K562 (cell line): ENCODE measurements around the gene MAD1L1. TPM values are rescaled to one million over a fixed set of nuclear protein-coding genes. Genes with fewer than 3 reads are reported as not detected.

Experiments used
- ATAC-seq: fragments of 200-7000 bp; cut with Tn5 transposase; 3 replicates; pipeline ENCODE4 v1.9.1; 2020; ENCODE audit warnings: moderate library complexity
- BruUV-seq: library from RNA; stranded (reverse); fragments of 400-500 nt; replicated peaks from 2 replicates; lab custom pipeline; 2021; lab: Mats Ljungman, UMichigan
- CTCF ChIA-PET: fragments of 300-600 bp; formaldehyde crosslinking; extraction: SDS; loops from one replicate; lab custom pipeline; 2021; ENCODE audit warnings: low intra/inter-chr PET ratio; lab: Yijun Ruan, JAX
- POLR2A ChIA-PET: fragments of 300-600, 350-650 bp; sonication (Branson Sonifier 250); formaldehyde crosslinking; extraction: SDS; loops from one replicate; lab custom pipeline; 2021; ENCODE audit warnings: antibody characterized with exemption, inconsistent platforms; lab: Yijun Ruan, JAX
- DNase-seq, 4 experiments: peaks; one replicate each; pipeline versions ENCODE4 v3.0.0 to v3.0.0-alpha.2; 2011 to 2018; ENCODE audit warnings: low spot score in 3 of 4, mixed read lengths in 3 of 4; ENCODE audit errors: extremely low read depth in 1 of 4
- FAIRE-seq: peaks from 2 replicates; lab custom pipeline; 2011; peaks lifted over from hg19 to GRCh38; lab: Jason Lieb, UNC
- H2AFZ ChIP-seq: 2 replicates; pipeline ENCODE4 v1.6.0; 2011; ENCODE audit warnings: low read depth, low read length, control low read depth, inconsistent platforms
- H3K27ac ChIP-seq: fragments of 200-600 bp; 3 replicates; pipeline ENCODE4 v1.8.0; 2011; ENCODE audit warnings: low read depth, mild to moderate bottlenecking, control low read depth, inconsistent platforms, low read length, moderate library complexity, mixed read lengths; ENCODE audit errors: extremely low read depth
- H3K27me3 ChIP-seq, 2 experiments: fragments of 300-600 bp in 1 of 2; 2 replicates in 1 of 2; 3 replicates in 1 of 2; pipeline versions ENCODE4 v1.6.0 to v1.8.0; 2011; ENCODE audit warnings: inconsistent platforms in 2 of 2, low read length in 2 of 2, mild to moderate bottlenecking in 1 of 2, mixed read lengths in 1 of 2, moderate library complexity in 1 of 2; ENCODE audit not compliant: control insufficient read depth in 2 of 2, insufficient read depth in 2 of 2
- H3K36me3 ChIP-seq: fragments of 300-600 bp; 3 replicates; pipeline ENCODE4 v1.8.0; 2011; ENCODE audit warnings: mild to moderate bottlenecking, low read length, inconsistent platforms; ENCODE audit not compliant: control insufficient read depth, insufficient read depth
- H3K4me1 ChIP-seq, 2 experiments: fragments of 200-600 bp in 1 of 2; replicated peaks in 1 of 2; 2 replicates in 1 of 2; 3 replicates in 1 of 2; pipeline versions ENCODE4 v1.5.1 to v1.8.0; 2011; ENCODE audit warnings: inconsistent platforms in 2 of 2, low read length in 2 of 2, mild to moderate bottlenecking in 1 of 2, mixed read lengths in 1 of 2, moderate library complexity in 1 of 2; ENCODE audit not compliant: control insufficient read depth in 2 of 2, insufficient read depth in 2 of 2
- H3K4me2 ChIP-seq: 2 replicates; pipeline ENCODE4 v1.6.1; 2011; ENCODE audit warnings: low read length, control low read depth, inconsistent platforms, mixed read lengths; ENCODE audit not compliant: insufficient read depth
- H3K4me3 ChIP-seq: fragments of 200-600 bp; sonication (generic), shearing (Covaris generic); 2 replicates; pipeline ENCODE4 v1.5.1; 2016; ENCODE audit warnings: control low read depth, inconsistent platforms
- H3K79me2 ChIP-seq: fragments of 200-600 bp; 3 replicates; pipeline ENCODE4 v1.8.0; 2011; ENCODE audit warnings: low read length, inconsistent platforms; ENCODE audit not compliant: control insufficient read depth, insufficient read depth
- H3K9ac ChIP-seq, 2 experiments: 2 replicates each; pipeline versions ENCODE4 v1.6.0 to v1.6.1; 2011; ENCODE audit warnings: low read depth in 2 of 2, low read length in 2 of 2, control low read depth in 1 of 2, inconsistent platforms in 1 of 2, mild to moderate bottlenecking in 1 of 2, mixed read lengths in 1 of 2; ENCODE audit not compliant: insufficient read depth in 1 of 2
- H3K9me1 ChIP-seq: one replicate; pipeline ENCODE4 v1.6.0; 2011; ENCODE audit warnings: inconsistent platforms, mild to moderate bottlenecking, low read length, moderate library complexity; ENCODE audit not compliant: control insufficient read depth, insufficient read depth
- H3K9me3 ChIP-seq: replicated peaks from 2 replicates; pipeline ENCODE4 v1.5.1; 2011; ENCODE audit warnings: low read depth, low read length, inconsistent platforms; ENCODE audit not compliant: control insufficient read depth, insufficient read depth
- H4K20me1 ChIP-seq: replicated peaks from 2 replicates; pipeline ENCODE4 v1.6.1; 2011; ENCODE audit warnings: low read length, inconsistent platforms, mixed read lengths; ENCODE audit not compliant: control insufficient read depth, insufficient read depth
- TCF7 ChIP-seq: sonication (generic); IDR thresholded peaks from 2 replicates; pipeline ENCODE4 v1.6.1; 2016; ENCODE audit warnings: antibody characterized with exemption, borderline replicate concordance
- ZNF263 ChIP-seq: sonication (generic); formaldehyde crosslinking; IDR thresholded peaks from 2 replicates; pipeline ENCODE4 v1.8.0; 2022; ENCODE audit warnings: mild to moderate bottlenecking, missing genetic modification reagents, borderline replicate concordance
- ZNF77 ChIP-seq: fragments of 250-450 bp; sonication (Bioruptor Pico); IDR thresholded peaks from 2 replicates; pipeline ENCODE4 v1.5.0; 2020
- WGBS: fragments of 100-300 bp; shearing (Covaris generic); methylation state at CpG from one replicate; pipeline ENCODE4 v1.1.6; 2016; ENCODE audit warnings: low coverage, mixed read lengths; ENCODE audit not compliant: insufficient coverage; ENCODE audit errors: missing lambda C conversion rate; 5-methylcytosine and 5-hydroxymethylcytosine counted together
- in situ Hi-C: fragments of 300-500 bp; cut with MboI; formaldehyde crosslinking; loops from 4 replicates; pipeline ENCODE4 v1.15.0; 2018; ENCODE audit warnings: inconsistent platforms, mixed read lengths
- intact Hi-C: fragments of 100-400 bp; cut with micrococcal nuclease; formaldehyde crosslinking; loops from 2 replicates; pipeline ENCODE4 v1.14.2; 2022
- polyA plus RNA-seq, 8 experiments: library from polyadenylated mRNA; depleted of rRNA in 4 of 8; stranded (reverse) in 5 of 8; unstranded in 3 of 8; fragments of >200 nt; fragmentation: Nextera tagmentation in 2 of 8; fragmentation: Illumina TruSeq in 1 of 8; extraction: Ambion mirVana in 2 of 8; extraction: Trizol in 1 of 8; gene quantifications; 2 replicates each; pipeline versions ENCODE4 v1.2.1 to v1.2.3, GENCODE V29; 2011 to 2014; ENCODE audit warnings: inconsistent platforms in 1 of 8, missing spikeins in 1 of 8
- total RNA-seq, 7 experiments: library from RNA; depleted of rRNA in 6 of 7; stranded (reverse); fragments of >200 nt in 6 of 7; fragmentation: Illumina TruSeq in 2 of 7; extraction: Trizol in 2 of 7; gene quantifications; 2 replicates each; pipeline versions ENCODE4 v1.2.1 to v1.2.3, GENCODE V29; 2011 to 2021; ENCODE audit warnings: low replicate concordance in 1 of 7
- TF ChIP-seq, protein P1 (sequence below), 2 experiments: fragments of 450-650 bp in 1 of 2; IDR thresholded peaks; 2 replicates each; pipeline ENCODE4 v1.6.1; 2011 to 2017; ENCODE audit warnings: low read depth in 2 of 2, antibody characterized with exemption in 1 of 2, borderline replicate concordance in 1 of 2, low read length in 1 of 2, mild to moderate bottlenecking in 1 of 2, mixed read lengths in 1 of 2; ENCODE audit not compliant: control insufficient read depth in 1 of 2

Gene MAD1L1
- total and polyA plus RNA-seq, 9 of the 15 experiments (the other 6 are each of a cell fraction or from before 2014, with no cell fraction given), result 1.7 to 89.7 (median 18.0) TPM

DNA sequence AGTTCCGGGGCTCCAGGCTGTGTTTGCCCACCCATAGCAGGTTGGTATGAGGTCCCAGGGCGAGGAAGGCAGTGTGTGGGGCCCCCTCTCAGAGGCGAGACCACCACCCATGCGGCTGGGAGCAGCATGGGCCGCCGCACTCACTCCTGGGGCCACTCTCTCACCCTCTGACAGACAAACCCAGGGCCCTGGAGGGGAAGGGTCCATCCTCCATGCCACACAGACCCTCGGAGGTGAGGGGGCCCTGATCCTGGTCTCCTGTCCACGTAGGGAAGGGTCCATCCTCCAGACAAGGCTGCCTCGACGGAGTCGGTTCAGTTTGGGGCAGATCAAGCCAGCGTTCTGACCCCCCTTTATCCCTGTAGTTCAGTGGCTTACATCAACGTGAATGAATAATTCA is 331.9 kb downstream of the MAD1L1 start:
- Histone ChIP-seq H3K79me2 (no peaks in the 10 kb centered on the region), H3K4me3 (no peak overlapping the region), H3K27me3 (no peaks in the 10 kb centered on the region), H3K9me3 (no peaks in the 10 kb centered on the region), H4K20me1 (no peaks in the 10 kb centered on the region), H3K4me1 (peaks cover 0 to 44% of the 10 kb centered on the region in 2 experiments; a peak in 2 of 5 replicates), H3K27ac (no peak overlapping the region), H2AFZ (no peak overlapping the region), H3K9me1 (no peaks in the 10 kb centered on the region), H3K36me3 (peaks cover 6% of the 10 kb centered on the region; the same call in 1 of the 3 replicates), H3K9ac (peak overlapping the region in 1 of 2 experiments; percentile 52; a peak in 1 of 4 replicates), H3K4me2 (no peak overlapping the region)
- no TSS peak for BruUV-seq
- no peak for DNase-seq
- 85% methylated on average over 11 of the region's 13 CpGs for WGBS
- no peak for FAIRE-seq
- CTCF ChIA-PET, result no interaction called here
- POLR2A ChIA-PET, result no interaction called here
- ATAC-seq, result no peak
- in situ Hi-C loops, result no loop called here
- intact Hi-C loops, result no loop called here
- no peak for TF ChIP-seq ZNF263 (CRISPR knock-in tag)
- TF ChIP-seq, all 486 proteins: peak for 0

DNA sequence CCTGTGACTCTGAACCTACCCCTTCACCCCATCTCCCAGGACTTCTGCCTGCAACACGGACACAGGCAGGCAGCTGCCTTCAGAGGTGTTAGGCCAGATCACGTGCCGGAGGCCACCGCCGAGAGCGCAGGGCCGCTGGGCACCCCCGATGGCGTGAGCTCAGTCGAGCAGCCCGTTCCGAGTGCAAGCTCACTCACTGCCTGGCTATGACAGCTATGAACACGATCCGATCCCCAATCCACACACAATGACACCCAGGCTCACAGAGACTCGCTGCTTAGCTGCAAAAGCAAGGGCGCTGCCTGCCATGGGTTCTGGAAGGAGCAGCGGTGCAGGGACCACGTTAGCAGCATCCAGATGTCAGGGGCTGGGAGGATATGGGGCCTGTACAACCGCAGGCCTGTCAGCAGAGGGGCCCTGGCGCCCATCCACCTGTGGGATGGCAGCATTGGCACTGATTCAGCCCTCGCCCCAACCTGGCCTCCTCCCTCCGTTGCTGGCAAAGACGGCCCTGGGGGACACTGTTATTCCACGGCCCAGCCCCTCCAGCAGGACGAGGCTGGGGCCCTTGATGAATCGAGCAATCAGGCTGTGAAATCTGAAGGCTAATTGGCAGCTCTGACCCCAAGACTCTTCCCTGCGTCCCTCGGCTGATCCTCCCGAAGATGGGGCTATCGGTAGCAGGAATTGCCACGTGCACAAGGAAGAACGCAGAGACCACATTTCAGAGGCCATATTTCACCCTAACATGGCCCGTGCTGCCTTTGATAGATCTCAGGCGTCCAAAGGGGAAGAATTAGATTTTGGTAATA is 332.6 kb downstream of the MAD1L1 start:
- in situ Hi-C loops (no loop called here), intact Hi-C loops (no loop called here)
- H2AFZ ChIP-seq, result no peak overlapping the region
- no peak overlapping the region for H3K27ac ChIP-seq
- no peak for FAIRE-seq
- ATAC-seq, result no peak
- H3K4me1 ChIP-seq, result peaks cover 0 to 51% of the 10 kb centered on the region in 2 experiments; a peak in 2 of 5 replicates
- H3K4me2 ChIP-seq, result no peak overlapping the region
- TF ChIP-seq, protein P1, sequence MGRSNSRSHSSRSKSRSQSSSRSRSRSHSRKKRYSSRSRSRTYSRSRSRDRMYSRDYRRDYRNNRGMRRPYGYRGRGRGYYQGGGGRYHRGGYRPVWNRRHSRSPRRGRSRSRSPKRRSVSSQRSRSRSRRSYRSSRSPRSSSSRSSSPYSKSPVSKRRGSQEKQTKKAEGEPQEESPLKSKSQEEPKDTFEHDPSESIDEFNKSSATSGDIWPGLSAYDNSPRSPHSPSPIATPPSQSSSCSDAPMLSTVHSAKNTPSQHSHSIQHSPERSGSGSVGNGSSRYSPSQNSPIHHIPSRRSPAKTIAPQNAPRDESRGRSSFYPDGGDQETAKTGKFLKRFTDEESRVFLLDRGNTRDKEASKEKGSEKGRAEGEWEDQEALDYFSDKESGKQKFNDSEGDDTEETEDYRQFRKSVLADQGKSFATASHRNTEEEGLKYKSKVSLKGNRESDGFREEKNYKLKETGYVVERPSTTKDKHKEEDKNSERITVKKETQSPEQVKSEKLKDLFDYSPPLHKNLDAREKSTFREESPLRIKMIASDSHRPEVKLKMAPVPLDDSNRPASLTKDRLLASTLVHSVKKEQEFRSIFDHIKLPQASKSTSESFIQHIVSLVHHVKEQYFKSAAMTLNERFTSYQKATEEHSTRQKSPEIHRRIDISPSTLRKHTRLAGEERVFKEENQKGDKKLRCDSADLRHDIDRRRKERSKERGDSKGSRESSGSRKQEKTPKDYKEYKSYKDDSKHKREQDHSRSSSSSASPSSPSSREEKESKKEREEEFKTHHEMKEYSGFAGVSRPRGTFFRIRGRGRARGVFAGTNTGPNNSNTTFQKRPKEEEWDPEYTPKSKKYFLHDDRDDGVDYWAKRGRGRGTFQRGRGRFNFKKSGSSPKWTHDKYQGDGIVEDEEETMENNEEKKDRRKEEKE (IDR thresholded peaks at IDR 0.05; ENCODE audit: borderline replicate concordance in 1 of 2, control insufficient read depth in 1 of 2, low read depth in 2 of 2, low read length in 1 of 2), result no peak
- no peak for TF ChIP-seq ZNF77 (CRISPR knock-in tag)
- no peak for TF ChIP-seq TCF7
- no peak for DNase-seq
- H3K36me3 ChIP-seq, result peaks cover 6% of the 10 kb centered on the region; the same call in 1 of the 3 replicates
- H3K9ac ChIP-seq, result peak overlapping the region in 1 of 2 experiments; percentile 68; a peak in 2 of 4 replicates
- ChIA-PET POLR2A (interaction anchor here (0.5 kb wide), 1 partner anchor 1735 kb away, joined by 4 read pairs; no protein-coding TSS in a partner anchor), CTCF (no interaction called here)
- 85% methylated on average over 26 of the region's 34 CpGs for WGBS
- no peaks in the 10 kb centered on the region for H3K9me1 ChIP-seq
- no peaks in the 10 kb centered on the region for H3K9me3 ChIP-seq
- no peaks in the 10 kb centered on the region for H4K20me1 ChIP-seq
- H3K4me3 ChIP-seq, result no peak overlapping the region
- no TSS peak for BruUV-seq
- no peaks in the 10 kb centered on the region for H3K27me3 ChIP-seq
- no peaks in the 10 kb centered on the region for H3K79me2 ChIP-seq
